ENCODE data around the gene RGS9.

Gene RGS9

GRCh38 chr17:65181237-65182061 is 44.3 kb downstream of the RGS9 start:
- DNase-seq (ENCODE audit: low spot score) (no peak), FAIRE-seq (no peak)

DNA sequence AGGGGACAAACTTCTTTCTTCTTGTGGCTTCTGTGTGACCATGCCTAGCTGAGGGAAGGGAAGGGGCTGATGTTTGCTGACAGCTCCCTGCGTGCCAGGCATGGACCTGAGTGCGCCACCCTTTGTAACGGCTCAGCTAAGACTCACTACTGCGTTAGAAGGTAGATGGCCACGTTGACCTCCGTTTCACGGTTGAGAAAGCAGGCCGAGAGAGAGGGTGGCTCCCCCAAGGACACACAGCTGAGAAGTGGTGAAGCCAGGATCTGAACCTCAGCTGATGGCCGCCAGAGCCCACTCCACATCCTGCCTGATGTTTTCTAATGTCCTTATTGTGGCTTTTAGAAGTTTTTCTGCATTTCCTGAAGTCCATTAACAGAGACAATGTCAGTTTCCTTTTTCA is 45.1 kb downstream of the RGS9 start:
- no peak for FAIRE-seq

GRCh38 chr17:65183736-65184135 is 46.6 kb downstream of the RGS9 start:
- peak; percentile 60 for DNase-seq (ENCODE audit: low spot score)
- no peak for FAIRE-seq

More for the DNA sequence above, 45.1 kb downstream of the RGS9 start:
- no peak for DNase-seq (ENCODE audit: low spot score)

- DNase-seq (ENCODE audit: low spot score) (no peak), FAIRE-seq (no peak)
Measured at GRCh38 chr17:65184235-65184959, 47.2 kb downstream of the RGS9 start.

DNA sequence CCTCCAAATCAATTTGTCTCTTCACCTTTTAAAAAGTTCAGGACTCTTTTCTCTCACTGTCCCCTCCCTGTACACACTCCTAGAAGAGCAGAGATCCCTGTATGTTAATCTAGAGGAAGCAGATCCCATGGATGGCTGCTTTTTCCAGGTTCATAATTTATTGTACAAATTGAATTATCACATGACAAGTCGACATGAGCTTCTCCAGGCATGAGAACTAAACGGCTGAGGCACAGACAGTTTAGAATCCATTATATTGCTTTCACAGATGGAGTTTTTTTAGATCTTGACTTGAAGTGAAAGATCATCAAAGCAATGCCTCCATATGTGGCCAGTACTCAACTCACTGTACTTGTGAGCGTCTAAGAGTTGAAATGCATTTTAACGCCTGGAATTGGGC is 47.9 kb downstream of the RGS9 start:
- FAIRE-seq (no peak), DNase-seq (ENCODE audit: low spot score) (no peak)

DNA sequence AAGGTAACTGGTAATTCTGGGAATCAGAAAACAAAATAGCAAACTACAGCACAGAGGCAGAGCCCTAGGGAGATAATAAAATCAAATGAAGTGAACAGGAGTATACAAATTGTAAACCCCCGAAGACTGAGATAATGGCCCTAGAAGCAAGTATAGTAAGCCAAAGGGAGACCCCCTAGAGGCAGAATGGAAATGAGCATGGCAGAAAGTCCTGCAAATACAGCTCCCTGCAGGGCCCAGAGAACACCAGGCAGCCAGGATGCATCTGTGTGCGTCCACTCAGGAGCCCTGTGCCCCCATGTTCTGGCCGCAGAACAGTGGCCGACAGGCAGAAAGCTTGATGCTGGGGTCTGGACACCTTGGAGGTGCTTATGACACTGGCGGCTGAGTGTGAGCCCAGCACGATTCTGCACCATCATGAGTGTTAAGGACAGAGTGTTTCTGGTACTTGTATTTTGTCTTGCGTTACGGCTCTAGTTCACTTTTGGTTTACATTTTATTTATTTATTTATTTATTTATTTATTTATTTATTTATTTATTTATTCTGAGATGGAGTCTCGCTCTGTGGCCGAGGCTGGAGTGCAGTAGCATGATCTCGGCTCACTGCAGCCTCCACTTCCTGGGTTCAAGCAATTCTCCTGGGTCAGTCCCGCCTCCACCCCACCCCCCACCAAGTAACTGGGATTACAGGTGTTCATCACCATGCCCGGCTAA is 48.7 kb downstream of the RGS9 start:
- DNase-seq (ENCODE audit: low spot score): no peak
- FAIRE-seq: no peak

DNA sequence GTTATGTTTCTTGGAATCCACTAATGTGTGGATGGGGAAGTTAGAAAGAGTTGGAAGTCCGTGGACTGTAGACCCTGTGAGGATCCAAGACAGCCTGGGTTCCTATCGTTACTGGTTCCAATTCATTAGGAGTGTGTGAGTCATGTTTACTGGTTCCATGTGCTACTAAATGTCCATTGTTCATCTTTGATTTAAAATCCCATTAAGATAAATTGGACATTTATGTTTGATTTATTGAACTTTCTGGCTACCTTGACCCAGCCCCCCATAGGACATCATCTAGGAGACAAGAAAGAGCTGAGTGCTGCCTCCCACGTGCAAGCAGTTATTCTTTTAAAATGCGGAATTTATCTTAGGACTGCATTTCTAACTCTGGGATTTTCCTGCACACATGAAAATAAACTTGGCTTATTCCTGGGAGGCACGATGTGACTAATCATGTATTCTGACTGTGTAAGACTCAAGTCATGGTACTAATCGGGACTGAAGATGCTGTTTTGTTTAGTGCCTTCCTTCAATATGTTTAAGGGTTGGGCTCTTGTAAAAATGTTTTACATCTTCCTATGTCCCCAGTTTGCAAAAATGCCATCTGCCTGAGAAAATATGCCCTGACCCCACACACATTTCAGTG is 53.4 kb downstream of the RGS9 start:
- FAIRE-seq (no peak), DNase-seq (ENCODE audit: low spot score) (peak; percentile 13)

DNA sequence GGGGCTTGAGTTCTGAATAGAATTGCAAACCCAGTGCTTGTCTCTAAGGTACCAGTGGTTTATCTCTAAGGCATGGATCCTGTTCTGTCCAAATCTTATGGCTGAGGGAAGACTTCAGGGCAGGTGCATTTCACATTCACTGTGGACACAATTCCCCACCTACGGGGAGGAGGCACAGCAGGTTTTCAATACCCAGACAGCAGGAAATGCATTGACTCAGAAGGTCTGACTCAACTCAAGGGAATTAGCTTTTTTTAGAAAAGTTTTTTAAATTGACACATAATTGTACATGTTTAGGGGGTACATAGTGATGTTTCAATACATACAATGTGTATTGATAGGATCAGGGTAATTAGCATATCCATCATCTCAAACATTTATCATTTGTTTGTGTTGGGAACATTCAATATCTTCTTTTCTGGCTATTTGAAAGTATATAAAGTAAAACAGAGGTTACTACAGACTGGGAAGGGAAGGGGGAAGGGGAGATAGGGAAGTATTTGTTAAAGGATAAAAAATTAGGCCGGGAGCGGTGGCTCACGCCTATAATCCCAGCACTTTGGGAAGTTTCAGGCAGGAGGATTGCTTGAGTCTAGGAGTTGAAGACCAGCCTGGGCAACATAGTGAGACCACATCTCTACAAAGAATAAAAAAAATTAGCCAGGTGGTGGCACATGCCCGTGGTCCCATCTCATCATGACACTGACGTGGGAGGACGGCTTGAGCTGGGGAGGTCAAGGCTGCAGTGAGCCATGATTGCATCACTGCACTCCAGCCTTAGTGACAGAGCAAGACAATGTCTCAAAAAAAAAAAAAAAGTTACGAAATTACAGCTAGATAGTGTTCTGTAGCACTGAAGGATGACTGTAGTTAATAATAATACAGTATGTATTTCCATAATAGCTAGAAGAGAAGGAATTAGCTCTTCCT is 54.9 kb downstream of the RGS9 start:
- FAIRE-seq (peak; percentile 64), DNase-seq (ENCODE audit: low spot score) (peak; percentile 66)

GRCh38 chr17:65193305-65193704 is 56.1 kb downstream of the RGS9 start:
- FAIRE-seq (no peak), DNase-seq (ENCODE audit: low spot score) (no peak)

- FAIRE-seq (no peak), DNase-seq (ENCODE audit: low spot score) (no peak)
Measured at GRCh38 chr17:65193716-65194293, 56.6 kb downstream of the RGS9 start.

- DNase-seq (ENCODE audit: low spot score) (no peak), FAIRE-seq (no peak)
Measured at GRCh38 chr17:65194670-65195334, 57.6 kb downstream of the RGS9 start.

DNA sequence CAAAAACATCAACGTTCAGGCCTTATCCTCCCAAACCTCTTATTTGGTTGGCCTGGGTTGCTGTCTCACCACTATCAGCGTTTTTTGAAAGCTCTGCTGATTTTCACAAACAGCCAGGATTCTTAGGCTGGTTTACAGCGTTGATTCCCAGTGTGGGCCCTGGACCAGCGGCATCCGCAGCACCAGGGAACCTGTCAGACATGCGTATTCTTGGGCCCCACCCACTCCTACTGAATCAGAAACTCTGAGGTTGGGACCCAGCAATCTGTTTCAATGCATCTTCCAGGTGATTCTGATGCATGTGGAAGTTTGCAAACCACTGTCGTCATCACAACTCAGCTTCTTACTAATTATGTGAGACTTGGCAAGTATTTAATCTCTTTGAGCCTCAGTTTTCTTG is 58.5 kb downstream of the RGS9 start:
- no peak for FAIRE-seq
- no peak for DNase-seq (ENCODE audit: low spot score)

DNA sequence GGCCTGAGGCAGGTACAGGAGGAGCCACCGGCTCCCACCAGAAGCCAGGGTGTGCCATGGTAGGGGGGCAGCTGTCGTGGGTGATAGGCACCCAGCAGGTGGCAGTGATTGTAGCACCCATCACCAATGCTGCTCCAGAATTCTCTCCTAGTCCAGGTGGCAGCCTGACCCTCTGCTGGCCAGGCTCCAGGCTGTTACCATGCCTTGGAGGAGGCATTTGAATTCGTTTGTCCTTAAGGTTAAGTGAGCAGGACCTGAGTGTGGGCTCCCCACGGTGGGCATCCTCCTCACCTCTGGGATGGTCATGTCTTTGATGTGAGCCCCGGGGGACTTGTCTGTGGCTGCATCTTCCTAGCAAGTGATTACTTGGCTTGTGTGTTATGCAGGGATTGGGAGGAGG is 59.4 kb downstream of the RGS9 start:
- FAIRE-seq: no peak
- DNase-seq (ENCODE audit: low spot score): no peak

- no peak for FAIRE-seq
- no peak for DNase-seq (ENCODE audit: low spot score)
Measured at GRCh38 chr17:65197201-65197600, 60.0 kb downstream of the RGS9 start.

GRCh38 chr17:65198653-65199382 is 61.6 kb downstream of the RGS9 start:
- FAIRE-seq: peak; percentile 80

GRCh38 chr17:65201331-65201730 is 64.2 kb downstream of the RGS9 start:
- no peak for FAIRE-seq
- DNase-seq (ENCODE audit: low spot score): no peak

More at GRCh38 chr17:65198653-65199382, 61.6 kb downstream of the RGS9 start:
- peak; percentile 57 for DNase-seq (ENCODE audit: low spot score)

- DNase-seq (ENCODE audit: low spot score) (no peak), FAIRE-seq (no peak)
Measured at GRCh38 chr17:65202844-65203571, 65.8 kb downstream of the RGS9 start.

- no peak for DNase-seq (ENCODE audit: low spot score)
- no peak for FAIRE-seq
Measured at GRCh38 chr17:65204001-65204400, 66.8 kb downstream of the RGS9 start.
